Measurements from ENCODE around the gene ADGRD2.

ADGRD2 gene

DNA sequence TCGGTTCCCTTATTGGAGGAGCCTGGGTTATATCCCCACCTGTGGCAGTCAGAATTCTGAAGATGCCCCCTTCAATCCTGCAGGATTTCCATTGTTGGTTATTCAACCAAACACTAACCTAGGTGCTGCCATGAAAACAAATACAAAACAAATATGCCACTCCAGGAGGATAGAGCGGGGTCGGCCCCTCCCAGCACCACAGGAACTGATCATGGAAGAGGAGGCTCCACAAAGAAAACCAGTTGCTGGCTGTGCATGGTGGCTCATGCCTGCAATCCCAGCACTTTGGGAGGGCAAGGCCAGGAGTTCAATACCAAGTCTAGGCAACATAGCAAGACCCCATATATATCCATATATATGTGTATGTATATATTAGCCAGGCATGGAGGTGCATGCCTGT is 13.2 kb upstream of the ADGRD2 start:
- no peak for DNase-seq

DNA sequence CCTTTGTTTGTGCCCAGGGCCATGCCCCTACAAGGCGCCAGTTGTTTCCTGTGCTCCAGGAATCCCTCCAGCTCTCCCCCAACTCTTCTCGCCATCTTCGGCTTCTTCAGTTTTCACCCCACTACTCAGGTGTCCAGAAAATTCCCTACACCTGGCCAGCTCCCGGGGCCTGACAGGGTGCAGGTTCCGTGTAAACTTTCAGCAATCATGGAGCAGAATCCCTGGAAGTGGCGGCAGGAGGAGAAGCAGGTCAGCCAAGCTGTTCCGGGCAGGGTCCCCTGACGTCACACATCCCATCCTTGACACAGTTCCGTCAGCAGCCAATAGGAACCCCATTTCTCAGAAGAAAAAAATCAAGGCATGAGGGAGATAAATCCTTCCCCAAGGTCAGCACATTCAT is 12.2 kb upstream of the ADGRD2 start:
- DNase-seq = no peak

- no peak for DNase-seq
Measured at GRCh38 chr9:124439086-124439485, 11.2 kb upstream of the ADGRD2 start.

GRCh38 chr9:124439686-124440243 is 10.5 kb upstream of the ADGRD2 start:
- DNase-seq = no peak

DNA sequence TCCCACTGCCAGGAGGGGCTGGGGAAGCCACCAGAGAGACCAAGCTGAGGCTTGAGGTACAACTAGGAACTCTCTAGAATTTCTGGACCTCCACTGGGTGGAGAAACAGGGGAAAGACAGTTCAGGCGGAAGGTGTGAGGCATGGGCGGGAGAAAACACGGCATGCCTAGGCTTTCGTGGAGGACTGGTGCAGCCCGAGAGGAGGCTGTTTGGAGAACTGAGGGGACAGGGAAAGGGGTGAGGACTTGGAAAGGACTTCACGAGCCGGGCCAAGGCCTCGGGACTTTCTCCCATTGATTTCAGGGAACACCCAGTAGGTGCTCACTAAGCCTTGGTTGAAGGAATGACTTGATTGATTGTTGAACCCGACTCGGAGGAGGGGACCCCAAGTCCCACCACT is 9.5 kb upstream of the ADGRD2 start:
- no peak for DNase-seq

DNA sequence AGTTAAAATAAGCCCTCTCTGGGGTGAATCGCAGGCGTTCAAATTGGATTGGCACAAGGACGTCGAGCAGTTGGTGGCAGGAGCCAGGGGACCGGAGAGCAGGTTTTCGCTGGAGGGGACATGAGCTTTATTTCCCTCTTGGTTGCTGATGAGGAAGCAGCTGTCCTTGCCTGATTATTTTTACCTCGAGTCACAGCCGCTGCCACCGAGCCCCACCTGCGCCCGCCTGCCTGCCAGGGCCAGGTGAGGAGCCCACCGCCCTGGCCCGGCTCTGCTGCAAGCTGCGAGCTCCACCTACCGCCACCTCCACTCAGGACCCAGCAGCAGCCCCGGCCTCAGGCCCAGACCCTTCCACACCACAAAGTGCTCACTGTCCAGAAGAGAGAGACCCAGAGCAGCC is 9.0 kb upstream of the ADGRD2 start:
- DNase-seq = no peak

DNA sequence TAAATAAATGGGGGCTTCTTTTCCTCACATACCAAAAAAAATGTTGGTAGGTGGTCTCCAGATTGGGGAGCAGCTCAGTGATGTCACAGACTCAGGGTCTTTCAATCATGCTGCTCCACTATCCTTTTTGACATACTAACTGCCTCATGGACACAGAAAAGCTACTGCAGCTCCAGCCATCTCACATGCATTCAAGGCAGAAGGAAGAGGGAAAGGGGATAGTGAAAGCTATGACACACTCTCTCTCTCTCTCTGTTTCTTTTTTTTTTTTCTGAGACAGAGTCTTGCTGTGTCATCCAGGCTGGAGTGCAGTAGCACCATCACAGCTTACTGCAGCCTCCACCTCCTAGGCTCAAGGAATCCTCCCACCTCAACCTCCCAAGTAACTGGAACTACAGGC is 7.9 kb upstream of the ADGRD2 start:
- no peak for DNase-seq

- DNase-seq = no peak
Measured at GRCh38 chr9:124442826-124443225, 7.4 kb upstream of the ADGRD2 start.

DNA sequence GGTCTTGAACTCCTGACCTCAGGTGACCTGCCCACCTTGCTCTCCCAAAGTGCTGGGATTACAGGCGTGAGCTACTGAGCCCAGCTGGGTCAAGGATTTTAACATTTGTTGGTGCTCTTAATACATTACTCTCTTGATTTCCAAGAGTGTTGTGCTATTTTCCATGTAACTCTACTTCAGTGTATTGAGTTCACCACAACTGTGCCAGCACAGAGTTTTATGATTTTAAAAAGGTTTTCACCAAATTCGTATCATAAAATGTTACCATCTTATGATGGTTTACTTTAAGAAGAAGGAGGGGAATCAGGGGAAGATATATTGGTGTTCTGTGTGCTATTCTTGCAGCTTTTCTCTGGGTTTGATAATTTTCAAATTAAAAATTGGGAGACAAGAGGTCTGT is 6.6 kb upstream of the ADGRD2 start:
- no peak for DNase-seq

DNA sequence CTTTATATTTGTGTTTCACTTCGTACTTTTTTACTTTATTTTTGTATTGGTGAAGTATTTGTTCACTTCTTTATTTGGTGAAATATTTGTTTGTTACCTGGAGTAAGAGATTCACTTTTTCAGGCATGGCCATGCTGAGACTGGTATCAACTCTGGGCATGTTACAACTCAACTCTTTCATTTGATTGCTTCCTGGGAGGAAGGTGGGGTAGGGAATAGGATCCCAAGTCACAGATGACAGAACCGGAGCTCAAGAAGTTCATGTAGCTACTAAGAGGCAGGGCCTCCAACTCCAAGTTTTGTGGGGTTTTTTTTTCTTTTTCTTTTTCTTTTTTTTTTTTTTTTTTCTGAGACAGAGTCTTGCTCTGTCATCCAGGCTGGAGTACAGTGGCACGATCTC is 6.1 kb upstream of the ADGRD2 start:
- no peak for DNase-seq

DNA sequence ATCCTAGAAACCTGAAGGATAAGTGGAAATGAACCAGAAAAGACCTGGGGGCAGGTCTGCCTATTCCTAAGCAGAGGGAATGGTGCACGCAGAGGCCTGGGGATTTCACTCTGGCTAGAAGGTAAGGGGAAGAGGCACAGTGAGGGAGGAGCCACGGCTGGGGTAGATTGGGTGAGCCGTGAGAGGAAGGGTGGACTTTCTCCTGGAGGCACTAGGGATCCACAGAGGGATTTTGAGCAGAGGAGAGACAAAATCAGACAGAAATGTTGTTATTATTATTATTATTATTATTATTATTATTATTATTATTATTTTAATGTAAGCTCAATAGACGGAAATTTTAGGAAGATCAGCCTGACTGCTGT is 3.0 kb upstream of the ADGRD2 start:
- DNase-seq = no peak

GRCh38 chr9:124448019-124448418 is 2.2 kb upstream of the ADGRD2 start:
- no peak for DNase-seq

- no peak for DNase-seq
Measured at GRCh38 chr9:124449381-124450151, 685 bp upstream of the ADGRD2 start.

- DNase-seq = no peak
Measured at GRCh38 chr9:124450931-124451661, 845 bp downstream of the ADGRD2 start.

DNA sequence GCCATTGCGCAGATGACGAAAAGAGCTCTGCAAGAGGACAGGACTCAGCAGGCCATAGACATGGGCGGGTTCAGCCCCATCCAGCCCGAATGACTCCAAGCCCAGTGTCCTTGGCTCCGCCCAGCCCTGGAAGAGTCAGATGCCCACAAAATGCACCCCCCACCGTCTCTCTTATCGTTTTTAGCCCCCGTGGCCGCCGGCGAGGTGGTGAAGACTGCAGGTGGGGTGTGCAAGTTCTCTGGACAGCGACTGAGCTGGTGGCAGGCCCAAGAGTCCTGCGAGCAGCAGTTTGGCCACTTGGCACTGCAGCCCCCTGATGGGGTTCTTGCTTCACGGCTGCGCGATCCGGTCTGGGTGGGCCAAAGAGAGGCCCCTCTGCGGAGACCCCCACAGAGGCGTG is 2.1 kb downstream of the ADGRD2 start:
- no peak for DNase-seq

DNA sequence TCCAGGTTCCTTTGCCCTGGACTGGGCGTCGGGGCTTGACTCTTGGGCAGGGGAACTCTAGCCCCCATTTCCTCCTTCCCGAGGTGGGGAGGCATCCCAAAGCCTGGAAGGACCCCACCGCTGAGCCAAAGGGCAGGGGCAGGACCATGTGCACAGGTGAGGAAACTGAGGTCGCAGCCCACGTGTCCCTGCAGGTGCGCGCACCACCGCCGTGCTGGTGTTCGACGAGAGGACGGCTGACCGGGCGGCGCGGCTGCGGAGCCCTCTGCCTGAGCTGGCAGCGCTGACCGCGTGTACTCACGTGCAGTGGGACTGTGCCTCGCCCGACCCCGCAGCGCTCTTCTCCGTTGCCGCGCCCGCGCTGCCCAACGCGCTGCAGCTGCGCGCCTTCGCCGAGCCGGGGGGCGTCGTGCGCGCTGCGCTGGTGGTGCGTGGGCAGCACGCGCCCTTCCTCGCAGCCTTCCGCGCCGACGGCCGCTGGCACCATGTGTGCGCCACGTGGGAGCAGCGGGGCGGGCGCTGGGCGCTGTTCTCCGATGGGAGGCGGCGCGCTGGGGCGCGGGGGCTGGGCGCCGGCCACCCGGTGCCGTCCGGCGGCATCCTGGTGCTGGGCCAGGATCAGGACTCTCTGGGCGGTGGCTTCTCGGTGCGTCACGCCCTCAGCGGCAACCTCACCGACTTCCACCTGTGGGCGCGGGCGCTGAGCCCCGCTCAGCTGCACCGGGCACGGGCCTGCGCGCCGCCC is 2.8 kb downstream of the ADGRD2 start:
- no peak for DNase-seq

DNA sequence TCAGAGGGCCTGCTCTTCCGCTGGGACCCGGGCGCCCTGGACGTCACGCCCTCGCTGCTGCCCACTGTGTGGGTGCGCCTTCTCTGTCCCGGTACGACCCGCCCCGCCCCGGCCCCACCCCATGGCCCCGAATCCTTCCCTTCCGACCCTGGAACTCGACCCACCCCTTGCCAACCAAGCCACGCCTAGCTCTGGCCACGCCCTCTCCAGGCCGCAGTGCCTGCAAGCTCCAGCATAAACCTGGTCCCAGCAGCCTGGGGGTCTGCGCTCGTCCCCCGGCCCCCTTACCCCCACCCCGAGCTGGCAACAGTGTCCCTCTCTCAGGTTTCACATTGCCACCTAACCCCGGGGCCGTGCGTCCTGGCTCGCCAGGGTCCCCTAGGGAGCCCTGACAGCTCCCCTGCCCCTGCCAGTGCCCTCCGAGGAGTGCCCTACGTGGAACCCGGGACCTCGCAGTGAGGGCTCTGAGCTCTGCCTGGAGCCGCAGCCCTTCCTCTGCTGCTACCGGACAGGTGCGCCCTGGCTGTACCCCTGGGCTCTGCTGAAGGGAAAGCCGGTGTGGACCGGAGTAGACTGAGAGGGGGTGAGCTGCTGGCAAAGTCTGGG is 3.4 kb downstream of the ADGRD2 start:
- no peak for DNase-seq

DNA sequence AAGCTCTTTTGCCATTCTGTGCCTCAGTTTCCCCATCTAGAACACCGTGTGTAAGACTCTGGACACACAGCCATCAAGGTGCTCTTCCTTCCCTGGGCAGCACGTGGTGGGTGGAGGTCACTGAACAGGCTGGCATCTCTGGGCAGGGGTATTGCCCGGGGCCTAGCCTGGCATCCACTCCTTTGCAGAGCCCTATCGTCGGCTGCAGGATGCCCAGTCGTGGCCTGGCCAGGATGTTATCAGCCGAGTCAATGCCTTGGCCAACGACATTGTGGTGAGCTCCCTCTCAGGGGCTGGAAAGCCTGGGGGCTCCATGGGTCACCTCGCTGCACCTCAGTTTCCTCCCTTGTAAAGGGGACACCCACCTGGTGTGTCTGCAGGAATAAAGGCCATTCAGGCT is 4.0 kb downstream of the ADGRD2 start:
- DNase-seq = no peak

- DNase-seq = no peak
Measured at GRCh38 chr9:124454791-124455443, 4.7 kb downstream of the ADGRD2 start.

GRCh38 chr9:124455820-124456219 is 5.6 kb downstream of the ADGRD2 start:
- no peak for DNase-seq

GRCh38 chr9:124456341-124457078 is 6.3 kb downstream of the ADGRD2 start:
- no peak for DNase-seq
